Prostate gland (tissue), 2 donors: ENCODE data around the gene HAUS3. TPM values are rescaled to one million over a fixed set of nuclear protein-coding genes. Genes with fewer than 3 reads are reported as not detected.

Experiments used
- DNase-seq: peaks from one replicate; pipeline ENCODE4 v3.0.0-alpha.2; 2019; ENCODE audit warnings: low spot score
- H3K27ac ChIP-seq, 2 donors: fragments of 200-600 bp; sonication (generic); 2 replicates each; pipeline ENCODE4 v1.5.1; 2017 to 2019
- H3K27me3 ChIP-seq: fragments of 200-600 bp; sonication (generic); replicated peaks from 2 replicates; pipeline ENCODE4 v1.5.1; 2019; ENCODE audit not compliant: insufficient read depth
- H3K36me3 ChIP-seq, 2 donors: fragments of 200-600 bp; sonication (generic); 1 replicate in 1 of 2; 2 replicates in 1 of 2; pipeline versions ENCODE4 v1.5.1 to v1.8.1; 2017 to 2019
- H3K4me1 ChIP-seq: fragments of 200-600 bp; sonication (generic); replicated peaks from 2 replicates; pipeline ENCODE4 v1.5.1; 2019
- H3K4me3 ChIP-seq, 2 donors: fragments of 200-600 bp; sonication (generic); 2 replicates each; pipeline ENCODE4 v1.5.1; 2017 to 2019
- H3K9me3 ChIP-seq: fragments of 200-600 bp; sonication (generic); 2 replicates; pipeline ENCODE4 v1.5.1; 2017
- POLR2A ChIP-seq: fragments of 450-650 bp; IDR thresholded peaks from one replicate; pipeline ENCODE4 v1.6.1; 2016; ENCODE audit warnings: antibody characterized with exemption, mild to moderate bottlenecking
- POLR2AphosphoS5 ChIP-seq: sonication (generic); formaldehyde crosslinking; IDR thresholded peaks from one replicate; pipeline ENCODE4 v1.6.1; 2017; ENCODE audit warnings: antibody characterized with exemption
- WGBS: methylation state at CpG from one replicate; pipeline ENCODE4 v1.1.5; 2018; 5-methylcytosine and 5-hydroxymethylcytosine counted together
- intact Hi-C: fragments of 100-400 bp; cut with DNase I; formaldehyde crosslinking; loops from one replicate; pipeline ENCODE4 v1.14.2; 2022
- total RNA-seq, 2 donors: library from RNA; depleted of rRNA; stranded (reverse); fragments of >200 nt; gene quantifications; one replicate each; pipeline ENCODE4 v1.1.0, GENCODE V29; 2016
- TF ChIP-seq, protein P1 (sequence below), 4 experiments: fragments of 200-600 bp in 2 of 4; fragments of 450-650 bp in 2 of 4; sonication (generic) in 2 of 4; IDR thresholded peaks; 1 replicate in 3 of 4; 2 replicates in 1 of 4; pipeline ENCODE4 v1.5.1; 2016 to 2019; ENCODE audit warnings: antibody characterized with exemption in 4 of 4, mild to moderate bottlenecking in 2 of 4, moderate library complexity in 2 of 4

Gene HAUS3
- total RNA-seq, 2 donors from 2014 or later, result 21.1 to 24.2 TPM

DNA sequence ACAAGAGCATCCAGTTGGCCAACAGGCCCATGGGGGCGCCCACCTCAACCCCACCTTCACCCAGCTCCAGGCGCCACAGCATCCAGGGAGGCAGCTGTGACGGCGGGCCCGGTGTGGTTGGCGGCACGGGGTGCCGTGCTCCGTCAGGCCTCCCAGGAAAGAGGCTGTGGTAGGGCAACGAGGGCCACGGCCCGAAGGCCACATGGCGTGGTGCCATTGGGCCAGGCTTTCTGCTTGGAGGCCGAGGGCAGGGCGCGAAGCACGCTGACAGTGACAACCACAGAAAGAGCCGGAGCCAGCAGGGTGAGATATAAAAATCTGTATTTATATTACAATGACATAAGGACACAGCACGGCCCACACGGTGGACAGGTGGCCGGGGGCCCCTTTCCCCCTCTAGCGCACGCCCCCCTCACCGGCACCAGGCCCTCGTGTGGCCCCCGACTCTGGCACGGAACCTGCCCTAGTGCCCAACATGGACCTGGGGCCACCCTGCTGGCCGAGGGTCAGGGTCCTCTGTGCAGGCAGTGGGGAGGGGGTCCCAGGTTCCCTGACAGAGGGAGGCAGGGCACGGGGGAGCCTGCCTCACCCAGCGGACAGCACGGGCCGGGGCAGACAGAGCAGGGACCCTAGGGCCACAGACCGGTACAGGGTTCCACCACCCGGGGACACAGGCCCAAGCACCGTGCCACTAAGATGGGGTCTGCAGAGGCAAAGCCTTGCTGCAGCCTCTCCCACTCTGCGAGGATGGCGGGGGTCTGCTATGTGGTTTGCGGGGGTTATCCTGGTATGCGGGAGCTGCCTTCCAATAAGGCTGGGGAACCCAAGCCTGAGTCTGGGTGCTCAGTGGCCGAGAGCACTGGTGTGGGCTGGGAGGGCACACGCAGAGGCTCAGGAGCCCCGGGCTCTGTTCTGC is 5.5 kb upstream of the HAUS3 start:
- H3K27me3 ChIP-seq, result no peaks in the 10 kb centered on the region
- H3K36me3 ChIP-seq, result peaks cover 10 to 14% of the 10 kb centered on the region in 2 donors
- H3K4me3 ChIP-seq, result no peak overlapping the region
- intact Hi-C loops, result loop anchor here (10.0 kb wide), 2 partner anchors 507 to 533 kb away; partner anchors contain the start of genes SLBP and TNIP2
- no peaks in the 10 kb centered on the region for H3K4me1 ChIP-seq
- DNase-seq, result no peak
- 88% methylated on average over 33 of the region's 42 CpGs for whole genome bisulfite sequencing
- TF ChIP-seq POLR2AphosphoS5, result no peak
- TF ChIP-seq, protein P1, sequence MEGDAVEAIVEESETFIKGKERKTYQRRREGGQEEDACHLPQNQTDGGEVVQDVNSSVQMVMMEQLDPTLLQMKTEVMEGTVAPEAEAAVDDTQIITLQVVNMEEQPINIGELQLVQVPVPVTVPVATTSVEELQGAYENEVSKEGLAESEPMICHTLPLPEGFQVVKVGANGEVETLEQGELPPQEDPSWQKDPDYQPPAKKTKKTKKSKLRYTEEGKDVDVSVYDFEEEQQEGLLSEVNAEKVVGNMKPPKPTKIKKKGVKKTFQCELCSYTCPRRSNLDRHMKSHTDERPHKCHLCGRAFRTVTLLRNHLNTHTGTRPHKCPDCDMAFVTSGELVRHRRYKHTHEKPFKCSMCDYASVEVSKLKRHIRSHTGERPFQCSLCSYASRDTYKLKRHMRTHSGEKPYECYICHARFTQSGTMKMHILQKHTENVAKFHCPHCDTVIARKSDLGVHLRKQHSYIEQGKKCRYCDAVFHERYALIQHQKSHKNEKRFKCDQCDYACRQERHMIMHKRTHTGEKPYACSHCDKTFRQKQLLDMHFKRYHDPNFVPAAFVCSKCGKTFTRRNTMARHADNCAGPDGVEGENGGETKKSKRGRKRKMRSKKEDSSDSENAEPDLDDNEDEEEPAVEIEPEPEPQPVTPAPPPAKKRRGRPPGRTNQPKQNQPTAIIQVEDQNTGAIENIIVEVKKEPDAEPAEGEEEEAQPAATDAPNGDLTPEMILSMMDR (IDR thresholded peaks at IDR 0.05), result no peak
- TF ChIP-seq POLR2A, result no peak
- no peak overlapping the region for H3K27ac ChIP-seq
- H3K9me3 ChIP-seq, result no peaks in the 10 kb centered on the region

DNA sequence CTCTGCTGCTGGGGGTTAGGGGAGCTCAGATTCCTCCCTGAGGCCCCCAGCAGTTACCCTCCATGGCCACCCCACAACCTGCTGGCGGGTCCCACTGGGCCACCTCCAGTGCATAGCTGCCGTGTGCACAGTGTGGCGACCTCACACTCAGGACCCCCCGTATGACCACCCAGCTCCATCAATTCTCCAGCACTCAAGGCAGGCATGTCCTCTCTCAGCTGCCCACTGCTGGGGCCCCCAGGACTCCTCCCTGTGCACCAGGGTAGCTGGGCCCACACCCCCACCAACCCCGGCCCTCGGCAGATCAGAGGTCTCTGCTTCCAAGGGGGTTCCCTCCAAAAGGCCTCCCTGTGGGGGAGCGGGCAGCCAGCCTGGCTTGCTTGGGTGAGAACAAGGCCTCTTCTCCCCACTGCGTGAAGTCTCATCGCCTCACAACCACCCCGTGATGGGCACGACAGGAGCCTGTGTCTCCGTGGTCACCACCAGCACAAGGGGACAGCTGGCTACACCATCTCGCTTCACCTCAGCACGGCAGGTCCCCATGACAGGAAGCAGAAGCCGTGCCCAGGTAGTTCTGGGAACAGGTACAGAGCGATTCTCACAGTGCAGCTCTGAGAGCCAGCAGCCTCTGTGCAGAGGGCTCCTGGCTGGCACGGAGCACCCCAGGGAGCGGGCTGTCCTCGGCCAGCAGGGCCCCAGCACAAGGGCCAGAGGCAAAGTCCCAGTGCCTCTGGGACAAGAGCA is 4.6 kb upstream of the HAUS3 start:
- no peaks in the 10 kb centered on the region for H3K27me3 ChIP-seq
- no peak overlapping the region for H3K27ac ChIP-seq
- WGBS, result 88% methylated on average over 10 of the region's 19 CpGs
- no peaks in the 10 kb centered on the region for H3K9me3 ChIP-seq
- TF ChIP-seq, protein P1 (IDR thresholded peaks at IDR 0.05), result no peak
- TF ChIP-seq POLR2A (no peak), POLR2AphosphoS5 (no peak)
- intact Hi-C loops, result loop anchor here (10.0 kb wide), 2 partner anchors 508 to 532 kb away; partner anchors contain the start of genes SLBP and TNIP2
- no peak for DNase-seq
- no peak overlapping the region for H3K4me3 ChIP-seq
- peaks cover 10 to 12% of the 10 kb centered on the region in 2 donors for H3K36me3 ChIP-seq
- H3K4me1 ChIP-seq, result no peaks in the 10 kb centered on the region

DNA sequence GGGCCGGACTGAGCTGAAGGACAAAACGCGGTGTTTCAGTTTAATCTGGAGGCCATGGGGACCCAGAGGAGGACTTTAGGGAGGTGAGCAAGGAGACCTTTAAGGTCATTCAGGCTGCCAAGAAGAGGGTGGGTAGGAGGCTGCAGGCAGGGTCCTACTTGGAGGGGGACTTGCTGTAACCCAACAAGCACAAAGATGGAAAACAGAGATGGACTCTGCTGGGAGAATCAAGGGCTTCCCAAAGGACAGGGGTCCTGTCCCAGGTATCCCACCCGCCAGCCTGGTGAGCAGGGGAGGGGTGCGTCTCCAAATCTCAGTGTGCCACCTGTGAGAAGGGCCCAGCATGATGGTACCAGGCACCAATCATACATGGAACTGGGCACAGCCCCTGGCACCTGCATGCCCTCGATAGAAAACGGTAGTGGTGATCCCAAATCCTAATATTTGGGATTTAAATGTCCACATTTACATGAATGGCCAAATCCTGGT is 3.9 kb upstream of the HAUS3 start:
- intact Hi-C loops, result loop anchor here (10.0 kb wide), 2 partner anchors 509 to 531 kb away; partner anchors contain the start of genes SLBP and TNIP2
- no peak for DNase-seq

DNA sequence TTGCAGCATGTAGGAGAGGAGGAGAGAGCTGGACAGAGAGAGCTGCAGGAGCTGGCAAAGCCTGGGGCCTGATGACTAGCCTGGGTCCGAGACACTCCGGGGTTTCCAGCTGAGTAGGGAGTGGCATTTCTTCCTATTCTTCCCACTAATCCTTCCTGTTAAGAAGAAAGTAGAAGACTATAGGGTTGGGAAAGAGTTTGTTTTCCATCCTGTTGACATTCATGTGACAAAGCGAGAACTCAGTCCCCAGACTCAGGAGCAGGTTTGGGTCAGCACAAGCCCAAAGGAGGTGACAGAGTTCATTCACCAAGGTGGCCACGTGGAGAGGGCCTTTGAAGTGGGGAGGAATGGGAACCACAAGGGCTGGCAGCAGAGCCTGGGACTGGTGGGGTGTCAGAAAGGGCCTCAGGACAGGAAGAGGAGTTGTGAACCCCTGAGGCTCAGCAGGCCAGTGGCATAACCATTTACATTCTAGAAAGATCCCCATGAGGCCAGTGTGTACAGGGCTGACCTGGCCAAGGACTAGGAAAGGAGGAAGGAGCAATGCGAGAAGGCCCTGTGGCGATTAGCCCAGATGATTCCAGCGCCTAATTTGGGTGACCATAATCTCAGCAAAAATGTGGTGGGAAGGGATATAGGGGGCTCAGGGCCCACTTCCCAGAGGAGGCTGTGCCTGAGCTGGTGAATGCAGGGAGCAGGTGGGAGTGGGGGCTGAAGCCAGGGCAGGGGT is 3.3 kb upstream of the HAUS3 start:
- H3K9me3 ChIP-seq, result no peaks in the 10 kb centered on the region
- no peak for DNase-seq
- TF ChIP-seq POLR2AphosphoS5 (no peak), POLR2A (no peak)
- TF ChIP-seq, protein P1 (IDR thresholded peaks at IDR 0.05), result no peak
- 65% methylated on average over 7 of the region's 7 CpGs for WGBS
- peaks cover 3 to 6% of the 10 kb centered on the region in 2 donors for H3K36me3 ChIP-seq
- H3K4me3 ChIP-seq, result no peak overlapping the region
- peaks cover 5% of the 10 kb centered on the region for H3K4me1 ChIP-seq
- intact Hi-C loops, result loop anchor here (10.0 kb wide), 2 partner anchors 510 to 530 kb away; partner anchors contain the start of genes SLBP and TNIP2
- no peaks in the 10 kb centered on the region for H3K27me3 ChIP-seq
- H3K27ac ChIP-seq, result no peak overlapping the region

More for the DNA sequence above, 3.9 kb upstream of the HAUS3 start:
- Histone ChIP-seq H3K4me1 (no peaks in the 10 kb centered on the region), H3K36me3 (peaks cover 8 to 10% of the 10 kb centered on the region in 2 donors), H3K4me3 (no peak overlapping the region), H3K27me3 (no peaks in the 10 kb centered on the region), H3K27ac (no peak overlapping the region), H3K9me3 (no peaks in the 10 kb centered on the region)
- TF ChIP-seq, protein P1 (IDR thresholded peaks at IDR 0.05), result no peak
- WGBS, result 80% methylated on average over 7 of the region's 7 CpGs
